Measurements from ENCODE around the gene ERICH2.

ERICH2 gene

DNA sequence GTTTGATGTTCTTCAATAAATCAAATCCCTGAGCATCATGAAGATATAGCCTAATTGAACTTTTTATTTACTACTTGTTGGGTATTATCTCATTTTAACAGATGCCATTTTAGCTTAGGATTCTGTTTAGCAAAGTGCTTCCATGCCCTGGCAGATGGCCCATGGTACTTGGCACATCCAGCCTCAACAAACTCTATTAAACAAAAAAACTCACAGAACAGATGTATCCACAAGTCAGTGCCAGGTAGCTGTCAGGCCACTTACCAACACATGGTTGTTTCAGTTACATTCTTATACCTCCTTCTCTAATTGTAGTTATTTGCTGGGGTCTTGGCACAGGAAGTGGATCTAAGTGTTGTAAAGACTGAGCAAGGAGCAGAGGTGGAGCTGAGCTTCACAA lies 76.1 kb downstream of the ERICH2 start:
- DNase-seq, result no peak

DNA sequence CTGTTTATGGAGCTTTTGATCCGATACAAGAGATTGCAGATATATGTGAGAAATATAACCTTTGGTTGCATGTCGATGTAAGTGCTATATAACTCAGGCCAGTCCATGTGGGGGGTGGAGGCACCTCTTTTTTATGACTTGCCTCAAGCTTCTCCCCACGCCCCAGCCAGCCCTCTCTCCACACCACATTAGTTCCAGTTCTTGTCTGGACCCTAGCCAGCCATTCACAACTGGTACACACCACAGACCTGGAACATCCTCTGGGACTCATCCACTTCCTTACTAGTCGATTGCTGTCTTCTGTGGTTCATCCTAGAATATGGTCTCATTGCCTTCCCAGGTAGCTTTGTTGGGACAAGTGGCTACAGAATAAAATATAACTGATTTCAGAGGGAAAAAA lies 77.5 kb downstream of the ERICH2 start:
- no peak for DNase-seq
